A549 (cell line): ENCODE data around the gene MYO3A.

Experiments
- CTCF ChIP-seq: fragments of >200 bp; sonication (Bioruptor Twin); formaldehyde crosslinking; IDR thresholded peaks from 3 replicates; pipeline ENCODE4 v1.5.1; 2016
- EP300 ChIP-seq, 2 experiments: fragments of >200 bp; sonication (Bioruptor Twin); formaldehyde crosslinking; IDR thresholded peaks; 2 replicates in 1 of 2; 3 replicates in 1 of 2; pipeline ENCODE4 v1.6.1; 2016 to 2017
- ESRRA ChIP-seq: fragments of 150-350 bp; IDR thresholded peaks from 2 replicates; pipeline ENCODE4 v1.6.1; 2014; ENCODE audit warnings: mild to moderate bottlenecking, low read length, borderline replicate concordance
- GATA3 ChIP-seq: IDR thresholded peaks from 2 replicates; pipeline ENCODE4 v1.6.1; 2012; ENCODE audit warnings: borderline replicate concordance
- MAZ ChIP-seq: fragments of 150-350 bp; IDR thresholded peaks from 2 replicates; pipeline ENCODE4 v1.6.1; 2014; ENCODE audit warnings: antibody characterized with exemption, low read depth, low read length, borderline replicate concordance
- NFE2L2 ChIP-seq: fragments of 150-350 bp; conservative IDR thresholded peaks from 2 replicates; pipeline ENCODE4 v1.6.1; 2014; ENCODE audit warnings: low read length
- POLR2A ChIP-seq: IDR thresholded peaks from 2 replicates; pipeline ENCODE4 v1.6.1; 2012; ENCODE audit warnings: mild to moderate bottlenecking, low read length
- RAD21 ChIP-seq, 2 experiments: fragments of >200 bp in 1 of 2; sonication (Bioruptor Twin) in 1 of 2; formaldehyde crosslinking in 1 of 2; IDR thresholded peaks in 1 of 2; conservative IDR thresholded peaks in 1 of 2; 2 replicates in 1 of 2; 3 replicates in 1 of 2; pipeline ENCODE4 v1.6.1; 2012 to 2018; ENCODE audit warnings: inconsistent platforms in 1 of 2
- TP53 ChIP-seq: fragments of 250-450 bp; sonication (Bioruptor Pico); IDR thresholded peaks from 2 replicates; pipeline ENCODE4 v1.5.0; 2021; ENCODE audit warnings: mild to moderate bottlenecking, moderate library complexity

GRCh38 chr10:26025523-26025922 is 91.5 kb downstream of the MYO3A start:
- TF ChIP-seq CTCF (no peak), GATA3 (no peak), EP300 (IDR thresholded peaks at IDR 0.05) (no peak), TP53 (CRISPR knock-in tag) (no peak), ESRRA (no peak), NFE2L2 (no peak), MAZ (no peak), POLR2A (no peak), RAD21 (conservative IDR thresholded peaks at IDR 0.05 in 1 of 2, IDR thresholded peaks at IDR 0.05 in 1 of 2) (no peak)
